ENCODE data around the gene LSM11. TPM values are rescaled to one million over a fixed set of nuclear protein-coding genes. Genes with fewer than 3 reads are reported as not detected.
A peak's percentile ranks its signal among the peaks of the same experiment; 100 is the strongest.
"Not testable (repeated sequence)": the region's sequence is repeated elsewhere in the genome, so short reads cannot be mapped to it uniquely, and the experiment has no call there.

Gene LSM11
- 2.7 and 3.0 TPM in 2 replicates for polyA plus RNA-seq (2013)

GRCh38 chr5:157743163-157744050 lies at the start of gene LSM11:
Gene LSM11, plus strand, starts transcription at chr5:157743712. Its CDS starts 39 bp downstream, at chr5:157743751.
- no peak within 1 kb of the TSS for H2AK5ac ChIP-seq (ENCODE audit: low read length)
- peak within 1 kb of the TSS; percentile 71 for H3K14ac ChIP-seq (ENCODE audit: low read length)
- H3K23ac ChIP-seq (ENCODE audit: low read length), result peak within 1 kb of the TSS; percentile 18
- H3K36me3 ChIP-seq (ENCODE audit: control insufficient read depth in 1 of 2, insufficient read depth in 2 of 2, low read length in 2 of 2), result peaks cover 0 to 3% of the 10 kb centered on the region in 2 experiments
- no peak within 1 kb of the TSS for H2BK12ac ChIP-seq (ENCODE audit: low read length)
- peaks cover 0 to 7% of the 10 kb centered on the region in 2 experiments for H3K4me1 ChIP-seq (ENCODE audit: control insufficient read depth in 1 of 2, insufficient read depth in 2 of 2, low read length in 2 of 2)
- H3K79me2 ChIP-seq (ENCODE audit: control insufficient read depth, insufficient read depth, low read length, poor library complexity), result peaks cover 6% of the 10 kb centered on the region
- no peaks in the 10 kb centered on the region for H3K27me3 ChIP-seq (ENCODE audit: insufficient read depth, low read length)
- peak within 1 kb of the TSS; percentile 46 for H2BK5ac ChIP-seq (ENCODE audit: low read depth, low read length, poor library complexity)
- H2AFZ ChIP-seq (ENCODE audit: insufficient read depth, low read length, poor library complexity), result peak within 1 kb of the TSS; percentile 91
- H3K4me2 ChIP-seq (ENCODE audit: low read length), result peak within 1 kb of the TSS; percentile 84
- H3K27ac ChIP-seq (ENCODE audit: low read depth, low read length), result no peak within 1 kb of the TSS
- H4K8ac ChIP-seq (ENCODE audit: low read depth, low read length), result peak within 1 kb of the TSS; percentile 69
- peak within 1 kb of the TSS; percentile 67 for H4K91ac ChIP-seq (ENCODE audit: low read depth, low read length)
- H4K12ac ChIP-seq (ENCODE audit: low read depth, low read length), result peak within 1 kb of the TSS; percentile 60
- H3K18ac ChIP-seq (ENCODE audit: low read length), result peak within 1 kb of the TSS; percentile 82
- no peak within 1 kb of the TSS for H3K4ac ChIP-seq (ENCODE audit: low read depth, low read length)
- H3K9me3 ChIP-seq (ENCODE audit: insufficient read depth, low read depth, low read length), result no peaks in the 10 kb centered on the region
- peak within 1 kb of the TSS; percentile 61 for H2BK120ac ChIP-seq (ENCODE audit: insufficient read depth, low read length, poor library complexity)
- H3K9ac ChIP-seq (ENCODE audit: low read length), result peak within 1 kb of the TSS; percentile 63
- peak; percentile 85 to 93 for DNase-seq
- H3K4me3 ChIP-seq (ENCODE audit: low read depth, low read length), result peak within 1 kb of the TSS; percentile 93
- WGBS (ENCODE audit: extremely low coverage, insufficient coverage, insufficient read length), result no CpG with 5 or more reads among the region's 79 CpGs
- H3K79me1 ChIP-seq (ENCODE audit: low read length), result peaks cover 7% of the 10 kb centered on the region

- not testable (repeated sequence) for H3K4me1 ChIP-seq (ENCODE audit: control insufficient read depth in 1 of 2, insufficient read depth in 2 of 2, low read length in 2 of 2); H3K36me3 ChIP-seq (ENCODE audit: control insufficient read depth in 1 of 2, insufficient read depth in 2 of 2, low read length in 2 of 2); DNase-seq; H2AFZ ChIP-seq (ENCODE audit: insufficient read depth, low read length, poor library complexity); H3K14ac ChIP-seq (ENCODE audit: low read length); H4K12ac ChIP-seq (ENCODE audit: low read depth, low read length); H4K91ac ChIP-seq (ENCODE audit: low read depth, low read length); H3K9me3 ChIP-seq (ENCODE audit: insufficient read depth, low read depth, low read length); H2BK120ac ChIP-seq (ENCODE audit: insufficient read depth, low read length, poor library complexity); H3K79me1 ChIP-seq (ENCODE audit: low read length); H3K4me2 ChIP-seq (ENCODE audit: low read length); H4K8ac ChIP-seq (ENCODE audit: low read depth, low read length); H3K27me3 ChIP-seq (ENCODE audit: insufficient read depth, low read length); H3K23ac ChIP-seq (ENCODE audit: low read length); H3K4ac ChIP-seq (ENCODE audit: low read depth, low read length); H2BK5ac ChIP-seq (ENCODE audit: low read depth, low read length, poor library complexity); H2BK12ac ChIP-seq (ENCODE audit: low read length); H3K27ac ChIP-seq (ENCODE audit: low read depth, low read length); H3K4me3 ChIP-seq (ENCODE audit: low read depth, low read length); H3K18ac ChIP-seq (ENCODE audit: low read length); H2AK5ac ChIP-seq (ENCODE audit: low read length); H3K9ac ChIP-seq (ENCODE audit: low read length); H3K79me2 ChIP-seq (ENCODE audit: control insufficient read depth, insufficient read depth, low read length, poor library complexity)
- no CpG with 5 or more reads among the region's 25 CpGs for WGBS (ENCODE audit: extremely low coverage, insufficient coverage, insufficient read length)
Measured at GRCh38 chr5:157693816-157694215, 49.7 kb upstream of the LSM11 start.

- not testable (repeated sequence) for H4K91ac ChIP-seq (ENCODE audit: low read depth, low read length); H3K23ac ChIP-seq (ENCODE audit: low read length); H2BK12ac ChIP-seq (ENCODE audit: low read length); H3K14ac ChIP-seq (ENCODE audit: low read length); H3K36me3 ChIP-seq (ENCODE audit: control insufficient read depth in 1 of 2, insufficient read depth in 2 of 2, low read length in 2 of 2); H3K9ac ChIP-seq (ENCODE audit: low read length); H4K12ac ChIP-seq (ENCODE audit: low read depth, low read length); H2AK5ac ChIP-seq (ENCODE audit: low read length); H3K4me3 ChIP-seq (ENCODE audit: low read depth, low read length); H3K27me3 ChIP-seq (ENCODE audit: insufficient read depth, low read length); H2AFZ ChIP-seq (ENCODE audit: insufficient read depth, low read length, poor library complexity); DNase-seq; H3K9me3 ChIP-seq (ENCODE audit: insufficient read depth, low read depth, low read length); H3K4me1 ChIP-seq (ENCODE audit: control insufficient read depth in 1 of 2, insufficient read depth in 2 of 2, low read length in 2 of 2); H3K4ac ChIP-seq (ENCODE audit: low read depth, low read length); H2BK5ac ChIP-seq (ENCODE audit: low read depth, low read length, poor library complexity); H3K4me2 ChIP-seq (ENCODE audit: low read length); H4K8ac ChIP-seq (ENCODE audit: low read depth, low read length); H2BK120ac ChIP-seq (ENCODE audit: insufficient read depth, low read length, poor library complexity); H3K79me2 ChIP-seq (ENCODE audit: control insufficient read depth, insufficient read depth, low read length, poor library complexity); H3K79me1 ChIP-seq (ENCODE audit: low read length); H3K27ac ChIP-seq (ENCODE audit: low read depth, low read length); H3K18ac ChIP-seq (ENCODE audit: low read length)
- no CpG with 5 or more reads among the region's 3 CpGs for WGBS (ENCODE audit: extremely low coverage, insufficient coverage, insufficient read length)
Measured at GRCh38 chr5:157696154-157696553, 47.4 kb upstream of the LSM11 start.

GRCh38 chr5:157698674-157699073 lies 44.8 kb upstream of the LSM11 start:
- not testable (repeated sequence) for H2AK5ac ChIP-seq (ENCODE audit: low read length); H2BK5ac ChIP-seq (ENCODE audit: low read depth, low read length, poor library complexity); H2AFZ ChIP-seq (ENCODE audit: insufficient read depth, low read length, poor library complexity); H3K23ac ChIP-seq (ENCODE audit: low read length); H3K18ac ChIP-seq (ENCODE audit: low read length); H4K12ac ChIP-seq (ENCODE audit: low read depth, low read length); H4K91ac ChIP-seq (ENCODE audit: low read depth, low read length); DNase-seq; H2BK120ac ChIP-seq (ENCODE audit: insufficient read depth, low read length, poor library complexity); H3K79me2 ChIP-seq (ENCODE audit: control insufficient read depth, insufficient read depth, low read length, poor library complexity); H3K4ac ChIP-seq (ENCODE audit: low read depth, low read length); H2BK12ac ChIP-seq (ENCODE audit: low read length); H3K14ac ChIP-seq (ENCODE audit: low read length); H3K9ac ChIP-seq (ENCODE audit: low read length); H3K4me3 ChIP-seq (ENCODE audit: low read depth, low read length); H3K79me1 ChIP-seq (ENCODE audit: low read length); H3K36me3 ChIP-seq (ENCODE audit: control insufficient read depth in 1 of 2, insufficient read depth in 2 of 2, low read length in 2 of 2); H4K8ac ChIP-seq (ENCODE audit: low read depth, low read length); H3K4me1 ChIP-seq (ENCODE audit: control insufficient read depth in 1 of 2, insufficient read depth in 2 of 2, low read length in 2 of 2); H3K9me3 ChIP-seq (ENCODE audit: insufficient read depth, low read depth, low read length); H3K4me2 ChIP-seq (ENCODE audit: low read length); H3K27me3 ChIP-seq (ENCODE audit: insufficient read depth, low read length); H3K27ac ChIP-seq (ENCODE audit: low read depth, low read length)
- WGBS (ENCODE audit: extremely low coverage, insufficient coverage, insufficient read length), result no CpG with 5 or more reads among the region's 4 CpGs

Data from trophoblast cell (in vitro differentiated cells and primary cell).